A549 (cell line): ENCODE data around the gene FDCSP. TPM values are rescaled to one million over a fixed set of nuclear protein-coding genes. Genes with fewer than 3 reads are reported as not detected.

Source experiments
- ATAC-seq, 2 experiments: fragments of 200-7000 bp in 1 of 2; fragments of >200 bp in 1 of 2; cut with Nextera tagmentation in 1 of 2; cut with Tn5 transposase in 1 of 2; 3 replicates each; pipeline versions ENCODE4 v1.8.0 to v1.9.1; 2018 to 2020; ENCODE audit warnings: mild to moderate bottlenecking in 1 of 2, moderate library complexity in 1 of 2
- CTCF ChIA-PET: fragments of 300-600 bp; sonication (Branson Sonifier 250); formaldehyde crosslinking; extraction: SDS; loops from one replicate; lab custom pipeline; 2021; ENCODE audit warnings: antibody characterized with exemption, inconsistent platforms; lab: Yijun Ruan, JAX
- POLR2A ChIA-PET: fragments of 350-600 bp; formaldehyde crosslinking; extraction: SDS; loops from one replicate; lab custom pipeline; 2021; ENCODE audit warnings: antibody characterized with exemption, inconsistent platforms; lab: Yijun Ruan, JAX
- DNase-seq, 2 experiments: peaks; one replicate each; pipeline versions ENCODE4 v3.0.0 to v3.0.0-alpha.2; 2011 to 2016; ENCODE audit warnings: low read depth in 1 of 2, low spot score in 1 of 2
- FAIRE-seq: peaks from 2 replicates; lab custom pipeline; 2011; peaks lifted over from hg19 to GRCh38; lab: Jason Lieb, UNC
- H3K27ac ChIP-seq, 2 experiments: fragments of >200 bp; sonication (Bioruptor Twin); formaldehyde crosslinking; 3 replicates each; pipeline ENCODE4 v1.5.1; 2016 to 2017
- H3K4me1 ChIP-seq: fragments of >200 bp; sonication (Bioruptor Twin); formaldehyde crosslinking; 3 replicates; pipeline ENCODE4 v1.6.1; 2016
- H3K4me2 ChIP-seq: fragments of >200 bp; sonication (Bioruptor Twin); formaldehyde crosslinking; 3 replicates; pipeline ENCODE4 v1.6.1; 2016
- H3K4me3 ChIP-seq: fragments of >200 bp; sonication (Bioruptor Twin); formaldehyde crosslinking; 3 replicates; pipeline ENCODE4 v1.5.1; 2016
- H3K9me3 ChIP-seq: fragments of >200 bp; sonication (Bioruptor Twin); formaldehyde crosslinking; 3 replicates; pipeline ENCODE4 v1.6.1; 2016
- BHLHE40 ChIP-seq: IDR thresholded peaks from 2 replicates; pipeline ENCODE4 v1.6.1; 2012; ENCODE audit warnings: low read depth, low read length, inconsistent platforms
- CBX8 ChIP-seq: fragments of 200-600 bp; sonication (generic); IDR thresholded peaks from 2 replicates; pipeline ENCODE4 v1.6.1; 2016
- CHD4 ChIP-seq: fragments of 200-600 bp; sonication (generic); IDR thresholded peaks from 2 replicates; pipeline ENCODE4 v1.6.1; 2016; ENCODE audit warnings: antibody characterized with exemption, mild to moderate bottlenecking, borderline replicate concordance
- EHF ChIP-seq: fragments of 250-450 bp; sonication (Bioruptor Pico); IDR thresholded peaks from 2 replicates; pipeline ENCODE4 v1.5.0; 2020; ENCODE audit warnings: mild to moderate bottlenecking
- FOSB ChIP-seq: fragments of 250-450 bp; sonication (Bioruptor Pico); IDR thresholded peaks from 2 replicates; pipeline ENCODE4 v1.5.0; 2020; ENCODE audit warnings: mild to moderate bottlenecking, moderate library complexity
- FOSL2 ChIP-seq, 2 experiments: fragments of 450-650 bp in 1 of 2; fragments of >200 bp in 1 of 2; sonication (Bioruptor Twin) in 1 of 2; formaldehyde crosslinking; IDR thresholded peaks; 2 replicates each; pipeline versions ENCODE4 v1.5.0 to v1.6.1; 2016 to 2020; ENCODE audit warnings: mild to moderate bottlenecking in 1 of 2, moderate library complexity in 1 of 2
- FOXS1 ChIP-seq: fragments of 250-450 bp; sonication (Bioruptor Pico); IDR thresholded peaks from 2 replicates; pipeline ENCODE4 v1.5.0; 2020; ENCODE audit warnings: mild to moderate bottlenecking, moderate library complexity
- HES2 ChIP-seq: fragments of >200 bp; sonication (Bioruptor Twin); formaldehyde crosslinking; IDR thresholded peaks from 2 replicates; pipeline ENCODE4 v1.6.1; 2016
- HOXA7 ChIP-seq: fragments of 250-450 bp; sonication (Bioruptor Pico); IDR thresholded peaks from 2 replicates; pipeline ENCODE4 v1.5.0; 2020; ENCODE audit warnings: mild to moderate bottlenecking, moderate library complexity
- HOXB13 ChIP-seq: fragments of 250-450 bp; sonication (Bioruptor Pico); IDR thresholded peaks from 2 replicates; pipeline ENCODE4 v1.5.0; 2020; ENCODE audit warnings: low read depth, mild to moderate bottlenecking, moderate library complexity
- JUN ChIP-seq, 2 experiments: fragments of >200 bp; sonication (Bioruptor Twin); formaldehyde crosslinking; IDR thresholded peaks; 2 replicates in 1 of 2; 3 replicates in 1 of 2; pipeline ENCODE4 v1.6.1; 2016 to 2017
- JUNB ChIP-seq: fragments of >200 bp; sonication (Bioruptor Twin); formaldehyde crosslinking; IDR thresholded peaks from 2 replicates; pipeline ENCODE4 v1.6.1; 2016
- KDM1A ChIP-seq: fragments of 200-600 bp; sonication (generic); IDR thresholded peaks from 2 replicates; pipeline ENCODE4 v1.6.1; 2016; ENCODE audit warnings: low read depth, mild to moderate bottlenecking
- KDM5A ChIP-seq: fragments of 200-600 bp; sonication (generic); IDR thresholded peaks from 2 replicates; pipeline ENCODE4 v1.6.1; 2016; ENCODE audit warnings: antibody characterized with exemption, mild to moderate bottlenecking
- MYC ChIP-seq: IDR thresholded peaks from 2 replicates; pipeline ENCODE4 v1.6.1; 2012; ENCODE audit warnings: mild to moderate bottlenecking, inconsistent platforms, low read length, improper control_type of control experiment, borderline replicate concordance
- NPAS2 ChIP-seq: fragments of 250-450 bp; sonication (Bioruptor Pico); IDR thresholded peaks from 2 replicates; pipeline ENCODE4 v1.8.0; 2022; ENCODE audit warnings: mild to moderate bottlenecking, moderate library complexity, borderline replicate concordance
- PHF8 ChIP-seq: fragments of 200-600 bp; sonication (generic); IDR thresholded peaks from 2 replicates; pipeline ENCODE4 v1.6.1; 2016; ENCODE audit warnings: low read depth, mild to moderate bottlenecking, antibody characterized with exemption, moderate library complexity, borderline replicate concordance
- POLR2A ChIP-seq: IDR thresholded peaks from 2 replicates; pipeline ENCODE4 v1.6.1; 2012; ENCODE audit warnings: mild to moderate bottlenecking, low read length
- POLR2AphosphoS2 ChIP-seq: conservative IDR thresholded peaks from 2 replicates; pipeline ENCODE4 v1.6.1; 2012; ENCODE audit warnings: low read length, improper control_type of control experiment, inconsistent platforms
- RARB ChIP-seq: fragments of 250-450 bp; sonication (Bioruptor Pico); IDR thresholded peaks from 2 replicates; pipeline ENCODE4 v1.8.0; 2021; ENCODE audit warnings: mild to moderate bottlenecking, moderate library complexity
- RCOR1 ChIP-seq: fragments of 150-350 bp; IDR thresholded peaks from 2 replicates; pipeline ENCODE4 v1.6.1; 2014; ENCODE audit warnings: antibody characterized with exemption, low read length, low read depth
- SMC3 ChIP-seq: fragments of >200 bp; sonication (Bioruptor Twin); formaldehyde crosslinking; IDR thresholded peaks from 3 replicates; pipeline ENCODE4 v1.6.1; 2018; ENCODE audit warnings: inconsistent platforms
- TP53 ChIP-seq: fragments of 250-450 bp; sonication (Bioruptor Pico); IDR thresholded peaks from 2 replicates; pipeline ENCODE4 v1.5.0; 2021; ENCODE audit warnings: mild to moderate bottlenecking, moderate library complexity
- USF2 ChIP-seq: fragments of 450-650 bp; IDR thresholded peaks from 2 replicates; pipeline ENCODE4 v1.6.1; 2014; ENCODE audit warnings: antibody characterized with exemption
- ZC3H11A ChIP-seq: fragments of 450-650 bp; IDR thresholded peaks from 2 replicates; pipeline ENCODE4 v1.6.1; 2014; ENCODE audit warnings: antibody characterized with exemption, mild to moderate bottlenecking
- ZFP36 ChIP-seq: fragments of 450-650 bp; IDR thresholded peaks from 2 replicates; pipeline ENCODE4 v1.6.1; 2014; ENCODE audit warnings: borderline replicate concordance; ENCODE audit not compliant: partially characterized antibody
- ZSCAN20 ChIP-seq: fragments of 250-450 bp; sonication (Bioruptor Pico); IDR thresholded peaks from 2 replicates; pipeline ENCODE4 v1.8.0; 2022; ENCODE audit warnings: mild to moderate bottlenecking, moderate library complexity
- WGBS: methylation state at CpG from one replicate; pipeline ENCODE4 v1.1.6; 2017; ENCODE audit errors: missing lambda C conversion rate; 5-methylcytosine and 5-hydroxymethylcytosine counted together
- polyA plus RNA-seq, 4 experiments: library from polyadenylated mRNA; depleted of rRNA in 3 of 4; stranded (reverse); fragments of >200 nt; fragmentation: RNase III in 1 of 4; extraction: RNeasy Plus Mini Kit Qiagen cat#74134 plus additional on column Dnase treatment in 1 of 4; gene quantifications; 2 replicates in 3 of 4; 3 replicates in 1 of 4; pipeline ENCODE4 v1.2.3, GENCODE V29; 2011 to 2017
- TF ChIP-seq, protein P1 (sequence below): IDR thresholded peaks from 2 replicates; pipeline ENCODE4 v1.6.1; 2012
- TF ChIP-seq, protein P2 (sequence below): fragments of >200 bp; sonication (Bioruptor Twin); formaldehyde crosslinking; IDR thresholded peaks from 3 replicates; pipeline ENCODE4 v1.5.1; 2016
- TF ChIP-seq, protein P3 (sequence below): fragments of 250-450 bp; sonication (Bioruptor Pico); IDR thresholded peaks from 2 replicates; pipeline ENCODE4 v1.5.0; 2020; ENCODE audit warnings: low read depth, mild to moderate bottlenecking, moderate library complexity

Gene FDCSP
- polyA plus RNA-seq, 2 of the 4 experiments (the other 2 are of a cell fraction): not detected

DNA sequence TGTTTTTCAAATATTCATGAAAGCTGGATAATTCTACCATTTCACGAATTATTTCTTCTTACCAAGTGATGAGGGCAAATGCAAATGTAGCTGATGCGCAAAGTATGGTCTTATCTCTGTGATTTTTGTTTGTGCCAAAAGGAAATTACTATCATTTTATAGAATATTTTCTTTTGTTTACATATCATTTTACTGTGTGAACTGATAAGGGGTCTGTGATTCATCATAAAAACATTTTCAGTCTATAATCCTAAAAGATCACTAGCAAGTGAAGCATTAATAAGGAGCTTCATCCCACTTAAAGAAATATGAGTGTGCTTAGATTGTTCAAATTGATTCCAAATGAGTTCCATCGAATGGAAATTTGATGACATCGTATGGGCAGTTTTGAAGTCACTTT is 17.2 kb downstream of the FDCSP start (continued):
- TF ChIP-seq CHD4 (no peak), ZFP36 (no peak), FOSL2 (IDR thresholded peaks at IDR 0.05) (no peak), FOSL2 (CRISPR knock-in tag; IDR thresholded peaks at IDR 0.05) (no peak), HOXB13 (no peak), TP53 (CRISPR knock-in tag) (no peak), EHF (CRISPR knock-in tag) (no peak), POLR2AphosphoS2 (no peak), KDM5A (no peak)
- TF ChIP-seq, protein P1, sequence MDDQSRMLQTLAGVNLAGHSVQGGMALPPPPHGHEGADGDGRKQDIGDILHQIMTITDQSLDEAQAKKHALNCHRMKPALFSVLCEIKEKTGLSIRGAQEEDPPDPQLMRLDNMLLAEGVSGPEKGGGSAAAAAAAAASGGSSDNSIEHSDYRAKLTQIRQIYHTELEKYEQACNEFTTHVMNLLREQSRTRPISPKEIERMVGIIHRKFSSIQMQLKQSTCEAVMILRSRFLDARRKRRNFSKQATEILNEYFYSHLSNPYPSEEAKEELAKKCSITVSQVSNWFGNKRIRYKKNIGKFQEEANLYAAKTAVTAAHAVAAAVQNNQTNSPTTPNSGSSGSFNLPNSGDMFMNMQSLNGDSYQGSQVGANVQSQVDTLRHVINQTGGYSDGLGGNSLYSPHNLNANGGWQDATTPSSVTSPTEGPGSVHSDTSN: no peak
- TF ChIP-seq, all 56 proteins: peak for 0

- DNase-seq: no peak
- FAIRE-seq: no peak
- ATAC-seq: no peak
- WGBS: 7% methylated on average over 3 of the region's 3 CpGs
- POLR2A ChIA-PET: no interaction called here
- Histone ChIP-seq H3K27ac (no peak overlapping the region), H3K4me1 (no peaks in the 10 kb centered on the region), H3K4me2 (no peak overlapping the region), H3K9me3 (no peaks in the 10 kb centered on the region), H3K4me3 (no peak overlapping the region)
- CTCF ChIA-PET: no interaction called here
- TF ChIP-seq, protein P2, sequence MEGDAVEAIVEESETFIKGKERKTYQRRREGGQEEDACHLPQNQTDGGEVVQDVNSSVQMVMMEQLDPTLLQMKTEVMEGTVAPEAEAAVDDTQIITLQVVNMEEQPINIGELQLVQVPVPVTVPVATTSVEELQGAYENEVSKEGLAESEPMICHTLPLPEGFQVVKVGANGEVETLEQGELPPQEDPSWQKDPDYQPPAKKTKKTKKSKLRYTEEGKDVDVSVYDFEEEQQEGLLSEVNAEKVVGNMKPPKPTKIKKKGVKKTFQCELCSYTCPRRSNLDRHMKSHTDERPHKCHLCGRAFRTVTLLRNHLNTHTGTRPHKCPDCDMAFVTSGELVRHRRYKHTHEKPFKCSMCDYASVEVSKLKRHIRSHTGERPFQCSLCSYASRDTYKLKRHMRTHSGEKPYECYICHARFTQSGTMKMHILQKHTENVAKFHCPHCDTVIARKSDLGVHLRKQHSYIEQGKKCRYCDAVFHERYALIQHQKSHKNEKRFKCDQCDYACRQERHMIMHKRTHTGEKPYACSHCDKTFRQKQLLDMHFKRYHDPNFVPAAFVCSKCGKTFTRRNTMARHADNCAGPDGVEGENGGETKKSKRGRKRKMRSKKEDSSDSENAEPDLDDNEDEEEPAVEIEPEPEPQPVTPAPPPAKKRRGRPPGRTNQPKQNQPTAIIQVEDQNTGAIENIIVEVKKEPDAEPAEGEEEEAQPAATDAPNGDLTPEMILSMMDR: no peak
- no peak for TF ChIP-seq HES2
- no peak for TF ChIP-seq PHF8
- TF ChIP-seq ZC3H11A: no peak
- TF ChIP-seq BHLHE40: no peak
- TF ChIP-seq MYC: no peak
- TF ChIP-seq ZFP36: no peak
- no peak for TF ChIP-seq CBX8
- no peak for TF ChIP-seq KDM1A
- no peak for TF ChIP-seq JUNB
- TF ChIP-seq JUN (IDR thresholded peaks at IDR 0.05): no peak
- TF ChIP-seq ZSCAN20 (CRISPR knock-in tag): no peak
- no peak for TF ChIP-seq RCOR1
- TF ChIP-seq FOXS1: no peak
- no peak for TF ChIP-seq HOXB13
- TF ChIP-seq, protein P3, sequence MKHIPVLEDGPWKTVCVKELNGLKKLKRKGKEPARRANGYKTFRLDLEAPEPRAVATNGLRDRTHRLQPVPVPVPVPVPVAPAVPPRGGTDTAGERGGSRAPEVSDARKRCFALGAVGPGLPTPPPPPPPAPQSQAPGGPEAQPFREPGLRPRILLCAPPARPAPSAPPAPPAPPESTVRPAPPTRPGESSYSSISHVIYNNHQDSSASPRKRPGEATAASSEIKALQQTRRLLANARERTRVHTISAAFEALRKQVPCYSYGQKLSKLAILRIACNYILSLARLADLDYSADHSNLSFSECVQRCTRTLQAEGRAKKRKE: no peak
Observed at GRCh38 chr4:70251250-70251944, 25.5 kb downstream of the FDCSP start.

DNA sequence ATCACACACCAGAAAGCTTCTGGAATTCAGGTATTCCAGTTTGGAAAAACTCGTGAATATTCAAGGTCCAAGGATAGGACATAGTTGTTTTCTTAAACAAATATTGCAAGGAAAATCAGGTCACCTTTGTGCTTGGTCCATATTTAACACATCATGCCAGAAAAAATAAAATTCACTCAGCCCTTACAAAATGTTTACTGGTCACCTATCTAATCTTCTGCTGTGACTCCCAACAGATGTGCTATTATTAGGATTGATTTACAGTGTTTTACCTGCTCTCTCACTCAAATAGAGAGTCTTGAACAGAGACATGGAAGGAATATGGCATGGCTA is 26.0 kb downstream of the FDCSP start:
- H3K27ac ChIP-seq: no peak overlapping the region
- no peak overlapping the region for H3K4me2 ChIP-seq
- POLR2A ChIA-PET: no interaction called here
- 0% methylated on average over 1 of the region's 1 CpG for WGBS
- H3K4me1 ChIP-seq: no peaks in the 10 kb centered on the region
- no peaks in the 10 kb centered on the region for H3K9me3 ChIP-seq
- no peak for ATAC-seq
- no peak for DNase-seq
- no peak overlapping the region for H3K4me3 ChIP-seq
- CTCF ChIA-PET: no interaction called here
- no peak for FAIRE-seq
- TF ChIP-seq, protein P3: no peak
- no peak for TF ChIP-seq SMC3
- no peak for TF ChIP-seq USF2
- TF ChIP-seq HOXB13: no peak
- no peak for TF ChIP-seq FOSL2 (IDR thresholded peaks at IDR 0.05)
- no peak for TF ChIP-seq FOSL2 (CRISPR knock-in tag; IDR thresholded peaks at IDR 0.05)
- TF ChIP-seq BHLHE40: no peak
- TF ChIP-seq RARB (CRISPR knock-in tag): no peak
- no peak for TF ChIP-seq HOXA7 (CRISPR knock-in tag)
- TF ChIP-seq NPAS2 (CRISPR knock-in tag): no peak
- TF ChIP-seq FOSB: no peak
- TF ChIP-seq POLR2AphosphoS2: no peak
- TF ChIP-seq POLR2A: no peak
- TF ChIP-seq EHF (CRISPR knock-in tag): no peak
- TF ChIP-seq HES2: no peak
- no peak for TF ChIP-seq ZC3H11A
